ENCODE data around the gene IL1RN. TPM values are rescaled to one million over a fixed set of nuclear protein-coding genes. Genes with fewer than 3 reads are reported as not detected.

Gene IL1RN
- total RNA-seq, 1 donor from 2014 or later = 11.0 TPM

DNA sequence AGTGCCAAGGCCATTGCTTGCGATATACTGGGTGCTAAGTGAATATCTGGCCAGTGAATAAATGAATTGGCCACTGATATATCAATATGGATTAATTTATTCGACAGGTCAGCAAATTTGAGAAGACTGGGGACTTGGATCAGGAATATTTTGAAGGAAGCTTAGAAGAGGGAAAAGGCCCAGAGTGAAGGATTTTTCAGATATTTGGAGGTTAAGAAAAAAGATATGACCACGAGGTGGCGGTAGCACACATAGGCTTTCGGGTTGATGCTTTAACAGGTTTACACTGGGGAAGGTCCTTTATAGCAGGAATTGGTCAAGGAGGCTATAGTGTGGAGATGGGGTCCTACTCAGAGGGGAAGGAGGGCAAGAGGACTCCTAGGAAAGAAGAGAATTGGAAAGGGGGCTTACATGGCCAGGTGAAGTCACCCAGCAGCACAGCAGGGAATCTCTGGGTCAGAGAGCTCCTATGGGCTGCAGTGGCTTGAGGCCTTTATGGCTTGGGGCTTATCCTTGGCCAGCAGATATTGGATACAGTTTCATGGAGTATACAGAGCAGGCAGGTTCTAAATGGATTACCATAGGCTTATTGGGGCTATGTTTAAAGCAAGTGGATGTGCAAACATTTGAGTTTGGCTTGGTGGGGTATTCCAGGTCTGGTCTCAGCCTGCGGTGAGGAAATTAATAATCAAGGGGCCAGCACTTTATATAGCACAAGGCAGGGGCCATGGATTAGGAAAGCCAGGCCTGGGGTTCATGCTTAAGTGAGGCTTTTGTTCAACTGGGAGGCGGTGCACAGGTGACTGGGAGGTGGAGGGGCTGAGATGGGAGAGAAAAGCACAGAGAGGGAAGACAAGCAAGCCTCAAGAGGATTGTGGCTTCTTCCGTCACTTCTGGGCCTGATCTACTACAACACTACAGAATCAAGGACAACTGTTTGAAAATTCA lies 9.7 kb downstream of the IL1RN start:
- no peaks in the 10 kb centered on the region for H3K9me3 Mint-ChIP-seq
- H3K4me1 Mint-ChIP-seq (ENCODE audit: unreplicated experiment) = peaks cover 8% of the 10 kb centered on the region
- H3K36me3 Mint-ChIP-seq = no peaks in the 10 kb centered on the region
- no peaks in the 10 kb centered on the region for H3K27me3 Mint-ChIP-seq
- peak; percentile 25 for DNase-seq (ENCODE audit: extremely low spot score, unreplicated experiment)
- peak; percentile 82 for TF ChIP-seq CTCF (conservative IDR thresholded peaks at IDR 0.05)
- H3K27ac Mint-ChIP-seq = peak overlapping the region; percentile 69
- H3K4me3 Mint-ChIP-seq = peak overlapping the region; percentile 23

DNA sequence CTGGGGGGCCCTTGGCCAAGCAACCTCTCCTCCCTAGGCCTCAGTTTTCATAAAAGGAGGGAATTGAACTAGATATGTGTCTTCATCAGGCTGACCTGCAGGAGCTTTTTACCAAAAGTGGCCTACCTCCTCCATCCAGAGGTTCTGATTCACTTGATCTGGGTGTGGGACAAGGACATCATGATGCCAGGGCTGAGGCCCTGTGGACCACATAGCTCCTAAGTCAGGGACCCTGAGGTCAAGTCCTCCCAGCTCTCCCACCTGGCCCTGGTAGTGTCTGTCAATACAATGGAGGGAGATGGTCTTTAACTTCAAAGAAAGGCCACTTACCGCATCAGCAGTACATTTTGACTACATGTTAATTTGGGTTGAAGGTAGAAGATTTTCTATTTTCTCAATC lies 10.4 kb downstream of the IL1RN start:
- H3K27me3 Mint-ChIP-seq = no peaks in the 10 kb centered on the region
- H3K36me3 Mint-ChIP-seq = no peaks in the 10 kb centered on the region
- H3K27ac Mint-ChIP-seq = peak overlapping the region; percentile 93
- no peak for DNase-seq (ENCODE audit: extremely low spot score, unreplicated experiment)
- H3K4me1 Mint-ChIP-seq (ENCODE audit: unreplicated experiment) = peaks cover 8% of the 10 kb centered on the region
- no peaks in the 10 kb centered on the region for H3K9me3 Mint-ChIP-seq
- no peak overlapping the region for H3K4me3 Mint-ChIP-seq
- no peak for TF ChIP-seq CTCF (conservative IDR thresholded peaks at IDR 0.05)

DNA sequence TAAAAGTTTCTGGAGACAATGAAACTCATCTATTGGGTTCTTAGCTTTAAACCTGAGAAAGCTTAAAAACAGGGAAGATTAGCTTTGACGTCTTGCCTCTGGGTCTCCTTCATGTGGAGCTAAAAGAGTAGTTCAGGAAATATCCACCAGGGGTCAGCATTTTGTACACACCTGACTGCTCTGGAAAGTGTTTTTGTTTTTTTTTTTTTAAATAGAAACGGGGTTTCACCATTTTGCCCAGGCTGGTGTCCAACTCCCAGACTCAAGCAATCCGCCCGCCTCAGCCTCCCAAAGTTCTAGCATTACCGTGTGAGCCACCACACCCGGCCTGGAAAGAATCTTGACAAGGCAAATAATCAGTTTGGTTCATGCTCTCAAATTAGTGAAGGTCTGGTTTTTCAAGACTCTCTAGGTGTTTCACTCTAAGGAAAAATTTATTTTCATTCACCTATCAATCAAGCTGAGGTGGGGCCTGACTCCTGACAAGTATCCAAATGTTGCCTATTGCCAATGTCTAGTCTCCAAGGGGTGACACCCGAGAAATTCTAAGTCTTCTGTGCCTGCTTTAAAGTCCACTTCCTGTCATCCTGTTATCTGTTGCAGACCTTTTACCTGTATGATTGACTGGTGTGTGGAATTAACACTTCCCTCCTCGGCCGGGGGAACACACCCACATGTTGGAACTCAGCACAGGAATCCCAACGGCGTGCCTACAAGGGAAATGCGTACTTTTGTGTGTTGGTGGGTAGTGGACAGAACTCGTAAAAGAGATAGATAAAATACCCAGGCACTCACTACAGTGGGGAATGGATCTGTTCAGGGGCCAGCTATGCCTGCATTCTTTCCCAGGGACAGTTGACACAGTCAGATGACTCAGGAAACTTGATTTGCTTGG lies 11.3 kb downstream of the IL1RN start:
- TF ChIP-seq CTCF (conservative IDR thresholded peaks at IDR 0.05) = peak; percentile 88
- DNase-seq (ENCODE audit: extremely low spot score, unreplicated experiment) = peak; percentile 68
- no peaks in the 10 kb centered on the region for H3K36me3 Mint-ChIP-seq
- H3K4me1 Mint-ChIP-seq (ENCODE audit: unreplicated experiment) = peaks cover 6% of the 10 kb centered on the region
- H3K4me3 Mint-ChIP-seq = peak overlapping the region; percentile 49
- peak overlapping the region; percentile 93 for H3K27ac Mint-ChIP-seq
- no peaks in the 10 kb centered on the region for H3K27me3 Mint-ChIP-seq
- H3K9me3 Mint-ChIP-seq = no peaks in the 10 kb centered on the region

GRCh38 chr2:113141451-113141850 lies 14.1 kb downstream of the IL1RN start:
- no peak for DNase-seq (ENCODE audit: extremely low spot score, unreplicated experiment)
- H3K27me3 Mint-ChIP-seq = no peaks in the 10 kb centered on the region
- H3K27ac Mint-ChIP-seq = no peak overlapping the region
- peaks cover 6% of the 10 kb centered on the region for H3K9me3 Mint-ChIP-seq
- no peak overlapping the region for H3K4me3 Mint-ChIP-seq
- H3K36me3 Mint-ChIP-seq = no peaks in the 10 kb centered on the region
- TF ChIP-seq CTCF (conservative IDR thresholded peaks at IDR 0.05) = no peak
- peaks cover 5% of the 10 kb centered on the region for H3K4me1 Mint-ChIP-seq (ENCODE audit: unreplicated experiment)

DNA sequence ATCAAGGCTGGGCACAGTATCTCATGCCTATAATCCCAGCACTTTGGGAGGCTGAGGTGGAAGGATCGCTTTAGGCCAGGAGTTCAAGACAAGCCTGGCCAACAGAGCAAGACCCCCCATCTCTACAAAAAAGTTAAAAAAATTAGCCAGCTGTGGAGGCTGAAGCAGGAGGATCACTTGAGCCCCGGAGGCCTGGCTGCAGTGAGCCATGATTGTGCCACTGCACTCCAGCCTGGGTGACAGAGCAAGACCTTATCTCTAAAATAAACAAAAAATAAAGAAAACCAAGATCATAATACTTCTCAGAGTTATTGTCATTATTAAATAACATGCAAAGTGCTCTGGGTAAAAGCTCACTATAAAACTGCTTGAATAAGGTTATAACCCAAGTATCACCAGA lies 14.9 kb downstream of the IL1RN start:
- TF ChIP-seq CTCF (conservative IDR thresholded peaks at IDR 0.05) = no peak
- Mint-ChIP-seq H3K4me1 (ENCODE audit: unreplicated experiment) (no peaks in the 10 kb centered on the region), H3K9me3 (peaks cover 6% of the 10 kb centered on the region), H3K27ac (no peak overlapping the region), H3K36me3 (no peaks in the 10 kb centered on the region), H3K27me3 (no peaks in the 10 kb centered on the region), H3K4me3 (no peak overlapping the region)
- no peak for DNase-seq (ENCODE audit: extremely low spot score, unreplicated experiment)

Data from type B pancreatic cell (in vitro differentiated cells).